Left forelimb (tissue), 1 donor: ENCODE data around the gene CDCA3.

ENCODE experiments used
- DNase-seq: peaks from one replicate; pipeline ENCODE4 v3.0.0-alpha.2; 2018; ENCODE audit warnings: low spot score

Gene CDCA3

GRCh38 chr12:6831450-6831995 is 19.6 kb downstream of the CDCA3 start:
- no peak for DNase-seq

- DNase-seq: peak; percentile 50
These were observed 20.1 kb downstream of the CDCA3 start for GRCh38 chr12:6830999-6831398.

GRCh38 chr12:6830286-6830890 is 20.7 kb downstream of the CDCA3 start:
- peak; percentile 53 for DNase-seq

GRCh38 chr12:6829536-6830220 is 21.4 kb downstream of the CDCA3 start:
- no peak for DNase-seq

GRCh38 chr12:6828781-6829535 is 22.1 kb downstream of the CDCA3 start:
- DNase-seq: peak; percentile 83

GRCh38 chr12:6827982-6828780 is 22.9 kb downstream of the CDCA3 start, which contains the start of gene P3H3:
Gene P3H3 (plus strand): TSS chr12:6828407. CDS start chr12:6828441, 34 bp downstream.
- peak; percentile 76 for DNase-seq

GRCh38 chr12:6827437-6827911 is 23.6 kb downstream of the CDCA3 start:
- peak; percentile 84 for DNase-seq

- peak; percentile 62 for DNase-seq
These were observed 24.2 kb downstream of the CDCA3 start for GRCh38 chr12:6826734-6827436.

- no peak for DNase-seq
These were observed 24.9 kb downstream of the CDCA3 start for GRCh38 chr12:6826125-6826733.

- peak; percentile 93 for DNase-seq
These were observed 25.5 kb downstream of the CDCA3 start for GRCh38 chr12:6825398-6826124.

- DNase-seq: peak; percentile 55
These were observed 26.1 kb downstream of the CDCA3 start for GRCh38 chr12:6824901-6825381.

GRCh38 chr12:6824085-6824775 is 26.9 kb downstream of the CDCA3 start:
- DNase-seq: peak; percentile 61

- DNase-seq: peak; percentile 63
These were observed 27.7 kb downstream of the CDCA3 start for GRCh38 chr12:6823182-6824084.

GRCh38 chr12:6822426-6823135 is 28.5 kb downstream of the CDCA3 start:
- peak; percentile 60 for DNase-seq

GRCh38 chr12:6821591-6822425 is 29.3 kb downstream of the CDCA3 start, which contains the start of gene GPR162:
Gene GPR162 (plus strand): TSS chr12:6821821. CDS start chr12:6823899, 2,078 bp downstream.
- peak; percentile 89 for DNase-seq

- DNase-seq: no peak
These were observed 30.9 kb downstream of the CDCA3 start for GRCh38 chr12:6820166-6820565.
